Aorta (tissue), 5 donors: ENCODE measurements around the gene GRM4. TPM values are rescaled to one million over a fixed set of nuclear protein-coding genes. Genes with fewer than 3 reads are reported as not detected.

Experiments used
- ATAC-seq: fragments of 200-7000 bp; cut with Tn5 transposase; one replicate; pipeline ENCODE4 v1.9.1; 2022; ENCODE audit warnings: moderate library complexity; ENCODE audit not compliant: low FRiP score
- DNase-seq, 2 donors: peaks; one replicate each; pipeline ENCODE4 v3.0.0-alpha.2; 2020
- H3K27ac ChIP-seq, 2 donors: one replicate each; pipeline ENCODE4 v1.5.1; 2013; ENCODE audit warnings: low read length in 2 of 2, mild to moderate bottlenecking in 2 of 2, moderate library complexity in 2 of 2, control low read depth in 1 of 2, inconsistent platforms in 1 of 2, low read depth in 1 of 2
- H3K27me3 ChIP-seq, 2 donors: one replicate each; pipeline ENCODE4 v1.6.1; 2013; ENCODE audit warnings: control low read depth in 1 of 2, low read length in 1 of 2, mild to moderate bottlenecking in 1 of 2, moderate library complexity in 1 of 2; ENCODE audit not compliant: insufficient read depth in 2 of 2, control insufficient read depth in 1 of 2
- H3K36me3 ChIP-seq, 2 donors: one replicate each; pipeline ENCODE4 v1.6.1; 2013; ENCODE audit warnings: control low read depth in 1 of 2, low read length in 1 of 2, mild to moderate bottlenecking in 1 of 2; ENCODE audit not compliant: insufficient read depth in 2 of 2, control insufficient read depth in 1 of 2
- H3K4me1 ChIP-seq, 2 donors: one replicate each; pipeline ENCODE4 v1.6.1; 2013; ENCODE audit warnings: low read length in 2 of 2, control low read depth in 1 of 2, mild to moderate bottlenecking in 1 of 2, moderate library complexity in 1 of 2; ENCODE audit not compliant: insufficient read depth in 2 of 2, control insufficient read depth in 1 of 2
- H3K4me3 ChIP-seq, 2 donors: one replicate each; pipeline ENCODE4 v1.5.1; 2013; ENCODE audit warnings: low read length in 2 of 2, control low read depth in 1 of 2, mild to moderate bottlenecking in 1 of 2
- H3K9me3 ChIP-seq: one replicate; pipeline ENCODE4 v1.6.1; 2013; ENCODE audit warnings: mild to moderate bottlenecking, low read length; ENCODE audit not compliant: control insufficient read depth
- WGBS, 2 donors: extraction: QIAGEN DNeasy Blood & Tissue Kit; methylation state at CpG; one replicate each; pipeline ENCODE4 v1.1.7; 2013; 5-methylcytosine and 5-hydroxymethylcytosine counted together
- intact Hi-C, 2 donors: fragments of 100-400 bp; cut with DNase I; formaldehyde crosslinking; loops; one replicate each; pipeline versions ENCODE4 v1.14.2 to v1.15.0; 2022
- microRNA-seq, 2 donors: library from miRNA; unstranded; fragments of <30 nt; microRNA quantifications; one replicate each; pipeline ENCODE4 v1.2.0, GENCODE V29; 2020
- polyA plus RNA-seq, 2 donors: library from polyadenylated mRNA; stranded (reverse); fragments of 200-250 nt; gene quantifications; one replicate each; pipeline ENCODE4 v1.2.3, GENCODE V29; 2013
- total RNA-seq, 2 donors: library from RNA; stranded (reverse); fragmentation: NEBNext Ultra II Directional; extraction: Animal tissue kit (Norgen Biotek cat#: 25700); gene quantifications; one replicate each; pipeline ENCODE4 v1.2.1, GENCODE V29; 2021
- donor health status: healthy with polysubstance abuse.
- donor health status: Bipolar disorder and iron deficiency.
- donor health status: DM: no; HTN: no; CAD: no.
- donor health status: DM: no; HTN: no; CAD: no.
- donor health status: DM: yes; HTN: yes; CAD: no.

GRM4 gene
- total and polyA plus RNA-seq, 4 donors, result not detected

GRCh38 chr6:33974471-33974870 lies 171.4 kb downstream of the GRM4 start:
- Histone ChIP-seq H3K27me3 (no peaks in the 10 kb centered on the region), H3K36me3 (no peaks in the 10 kb centered on the region), H3K4me1 (no peaks in the 10 kb centered on the region), H3K4me3 (no peak overlapping the region), H3K27ac (no peak overlapping the region), H3K9me3 (peaks cover 3% of the 10 kb centered on the region)
- DNase-seq (peak in 1 of 2 donors; percentile 12), ATAC-seq (no peak)
- intact Hi-C loops, result no loop called here
- WGBS, 2 donors, result 9 to 19% methylated on average over 2 of the region's 2 CpGs

DNA sequence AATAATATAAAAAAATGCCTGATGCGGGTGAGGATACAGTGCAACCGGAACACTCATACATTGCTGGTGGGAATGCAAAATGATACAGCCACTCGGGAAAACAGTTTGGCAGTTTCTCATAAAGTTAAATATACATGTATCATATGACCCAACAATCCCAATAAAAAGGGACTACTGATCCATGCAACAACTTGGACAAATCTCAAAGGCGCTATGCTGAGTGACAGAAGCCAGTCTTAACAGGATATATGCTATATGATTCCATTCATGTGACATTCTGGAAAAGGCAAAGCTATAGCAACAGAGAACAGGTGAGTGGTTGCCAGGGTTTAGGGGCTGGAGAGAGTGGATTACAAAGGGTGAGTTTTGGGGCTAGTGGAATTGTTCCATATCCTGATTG lies 171.9 kb downstream of the GRM4 start:
- H3K9me3 ChIP-seq, result peaks cover 3% of the 10 kb centered on the region
- 63 to 64% methylated on average over 4 of the region's 4 CpGs for WGBS, 2 donors
- H3K27me3 ChIP-seq, result no peaks in the 10 kb centered on the region
- DNase-seq, result no peak
- no peak overlapping the region for H3K27ac ChIP-seq
- intact Hi-C loops, result no loop called here
- no peaks in the 10 kb centered on the region for H3K36me3 ChIP-seq
- no peak overlapping the region for H3K4me3 ChIP-seq
- no peak for ATAC-seq
- no peaks in the 10 kb centered on the region for H3K4me1 ChIP-seq

DNA sequence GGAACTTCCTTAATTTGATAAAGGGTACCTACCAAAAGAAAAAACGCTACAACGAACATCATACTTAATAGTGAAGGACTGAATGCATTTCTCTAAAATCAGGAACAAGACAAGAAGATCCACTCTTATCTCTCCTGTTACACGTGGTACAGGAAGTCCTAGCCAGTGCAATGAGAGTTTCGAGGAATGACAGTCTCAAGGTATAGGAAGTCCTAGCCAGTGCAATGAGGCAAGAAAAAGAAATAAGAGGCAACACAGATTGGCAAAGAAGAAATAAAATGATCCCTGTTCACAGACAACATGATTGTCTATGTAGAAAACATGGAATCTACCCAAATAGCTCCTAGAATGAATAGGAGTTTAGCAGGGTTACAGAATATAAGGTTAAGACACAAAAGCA lies 174.3 kb downstream of the GRM4 start:
- no peak overlapping the region for H3K4me3 ChIP-seq
- ATAC-seq, result no peak
- H3K27ac ChIP-seq, result no peak overlapping the region
- no peaks in the 10 kb centered on the region for H3K4me1 ChIP-seq
- peaks cover 3% of the 10 kb centered on the region for H3K9me3 ChIP-seq
- WGBS, 2 donors, result 75 to 80% methylated on average over 4 of the region's 4 CpGs
- intact Hi-C loops, result no loop called here
- peaks cover 0 to 2% of the 10 kb centered on the region in 2 donors for H3K27me3 ChIP-seq
- no peak for DNase-seq
- no peaks in the 10 kb centered on the region for H3K36me3 ChIP-seq

Small RNAs within 50 kb of the gene (microRNA-seq; reads per million reads assigned to microRNA genes)
- gene MIR1275, result 0 to 0.99 reads per million in 2 donors

Other genes with a start within 250 kb of the GRM4 start
- gene HMGA1, start 90.8 kb upstream of the GRM4 start, total RNA-seq, result 10 to 100 TPM; 18.0 to 19.2 TPM
- 10 to 100 TPM; 11.0 to 25.5 TPM for gene HMGA1, start 90.8 kb upstream of the GRM4 start, polyA plus RNA-seq
- 10 to 100 TPM; 14.0 to 20.0 TPM for gene SMIM29, start 102.9 kb upstream of the GRM4 start, total RNA-seq
- 10 to 100 TPM; 32.4 to 46.0 TPM for gene SMIM29, start 102.9 kb upstream of the GRM4 start, polyA plus RNA-seq
- gene NUDT3, start 246.6 kb upstream of the GRM4 start, total RNA-seq, result 10 to 100 TPM; 47.3 to 50.2 TPM
- 10 to 100 TPM; 15.5 to 19.9 TPM for gene NUDT3, start 246.6 kb upstream of the GRM4 start, polyA plus RNA-seq